ENCODE measurements around the gene MREG.

The MREG gene

DNA sequence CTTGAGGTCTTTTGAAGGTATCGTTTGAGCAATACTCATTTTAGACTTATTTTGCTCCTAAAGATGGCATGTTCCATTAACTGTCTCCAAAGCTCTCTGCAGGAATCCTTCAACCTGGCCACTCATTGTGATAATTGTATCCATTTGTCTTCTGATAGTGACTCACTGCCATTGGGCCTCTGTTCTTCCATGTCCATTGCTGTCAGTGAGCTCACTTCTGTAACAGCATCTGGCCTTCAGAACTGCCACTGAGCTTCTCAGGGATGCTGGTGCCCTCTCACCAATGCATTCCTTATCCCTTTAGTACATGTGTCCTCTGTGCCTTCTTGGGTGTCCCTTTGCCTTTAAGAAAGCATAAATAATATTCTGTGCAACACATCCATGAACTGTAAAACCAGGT lies 71.6 kb downstream of the MREG start:
- Mint-ChIP-seq H3K9me3 (no peaks in the 10 kb centered on the region), H3K27ac (no peak overlapping the region), H3K27me3 (ENCODE audit: low read depth, poor library complexity) (no peaks in the 10 kb centered on the region), H3K4me1 (no peaks in the 10 kb centered on the region), H3K36me3 (ENCODE audit: low read depth) (peaks cover 37% of the 10 kb centered on the region), H3K4me3 (no peak overlapping the region)
- DNase-seq: no peak
- TF ChIP-seq, protein P1, sequence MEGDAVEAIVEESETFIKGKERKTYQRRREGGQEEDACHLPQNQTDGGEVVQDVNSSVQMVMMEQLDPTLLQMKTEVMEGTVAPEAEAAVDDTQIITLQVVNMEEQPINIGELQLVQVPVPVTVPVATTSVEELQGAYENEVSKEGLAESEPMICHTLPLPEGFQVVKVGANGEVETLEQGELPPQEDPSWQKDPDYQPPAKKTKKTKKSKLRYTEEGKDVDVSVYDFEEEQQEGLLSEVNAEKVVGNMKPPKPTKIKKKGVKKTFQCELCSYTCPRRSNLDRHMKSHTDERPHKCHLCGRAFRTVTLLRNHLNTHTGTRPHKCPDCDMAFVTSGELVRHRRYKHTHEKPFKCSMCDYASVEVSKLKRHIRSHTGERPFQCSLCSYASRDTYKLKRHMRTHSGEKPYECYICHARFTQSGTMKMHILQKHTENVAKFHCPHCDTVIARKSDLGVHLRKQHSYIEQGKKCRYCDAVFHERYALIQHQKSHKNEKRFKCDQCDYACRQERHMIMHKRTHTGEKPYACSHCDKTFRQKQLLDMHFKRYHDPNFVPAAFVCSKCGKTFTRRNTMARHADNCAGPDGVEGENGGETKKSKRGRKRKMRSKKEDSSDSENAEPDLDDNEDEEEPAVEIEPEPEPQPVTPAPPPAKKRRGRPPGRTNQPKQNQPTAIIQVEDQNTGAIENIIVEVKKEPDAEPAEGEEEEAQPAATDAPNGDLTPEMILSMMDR (IDR thresholded peaks at IDR 0.05): no peak

DNA sequence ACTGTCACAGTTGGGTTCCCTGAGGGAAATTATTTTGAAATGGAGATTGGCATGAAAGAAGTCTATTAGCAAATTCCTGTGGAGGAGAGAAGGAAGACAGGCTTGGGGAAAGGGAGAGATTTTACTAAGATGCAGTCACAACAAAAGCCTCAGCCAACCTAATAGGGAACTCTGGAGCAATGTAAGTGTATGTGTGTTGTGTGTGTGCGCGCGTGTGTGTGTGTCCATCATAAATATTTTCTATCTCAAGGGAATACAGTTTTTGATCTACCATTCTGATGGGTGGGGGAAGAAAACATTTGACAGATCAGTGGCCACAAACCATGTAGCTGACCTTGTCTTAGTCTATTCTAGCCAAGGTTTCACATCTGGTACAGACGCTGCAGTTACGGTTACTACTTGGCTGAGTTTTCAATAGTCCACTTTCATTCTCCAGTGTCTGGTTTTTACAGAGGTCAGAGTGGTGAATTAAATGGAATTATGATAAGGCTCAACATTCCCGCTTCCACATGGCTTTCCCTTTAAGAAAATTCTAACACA lies 72.6 kb downstream of the MREG start:
- Mint-ChIP-seq H3K36me3 (ENCODE audit: low read depth) (peaks cover 28% of the 10 kb centered on the region), H3K27ac (no peak overlapping the region), H3K4me3 (no peak overlapping the region), H3K4me1 (no peaks in the 10 kb centered on the region), H3K27me3 (ENCODE audit: low read depth, poor library complexity) (no peaks in the 10 kb centered on the region), H3K9me3 (no peaks in the 10 kb centered on the region)
- TF ChIP-seq, protein P1 (IDR thresholded peaks at IDR 0.05): no peak
- DNase-seq: no peak

DNA sequence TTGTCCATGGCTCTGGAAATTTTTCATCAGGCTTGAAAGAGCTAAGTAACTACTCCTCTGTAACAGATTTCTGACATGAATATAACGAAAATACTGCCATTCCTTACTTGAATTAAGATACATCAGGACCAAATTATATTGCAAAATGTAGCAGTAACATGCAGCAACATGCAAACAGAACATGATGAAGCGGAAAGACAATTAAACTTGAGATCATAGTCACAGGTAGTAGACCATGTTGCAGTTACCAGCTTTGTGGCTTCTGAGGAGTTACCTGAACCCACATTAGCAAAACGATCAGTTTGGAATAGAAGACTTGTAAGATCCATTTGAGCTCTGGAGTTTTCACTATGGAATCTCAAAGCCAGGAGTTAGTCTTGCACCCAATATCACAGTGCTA lies 76.2 kb downstream of the MREG start:
- H3K9me3 Mint-ChIP-seq: no peaks in the 10 kb centered on the region
- peaks cover 7% of the 10 kb centered on the region for H3K36me3 Mint-ChIP-seq (ENCODE audit: low read depth)
- H3K27ac Mint-ChIP-seq: no peak overlapping the region
- H3K4me3 Mint-ChIP-seq: no peak overlapping the region
- TF ChIP-seq, protein P1 (IDR thresholded peaks at IDR 0.05): no peak
- no peaks in the 10 kb centered on the region for H3K4me1 Mint-ChIP-seq
- peaks cover 4% of the 10 kb centered on the region for H3K27me3 Mint-ChIP-seq (ENCODE audit: low read depth, poor library complexity)
- DNase-seq: no peak

DNA sequence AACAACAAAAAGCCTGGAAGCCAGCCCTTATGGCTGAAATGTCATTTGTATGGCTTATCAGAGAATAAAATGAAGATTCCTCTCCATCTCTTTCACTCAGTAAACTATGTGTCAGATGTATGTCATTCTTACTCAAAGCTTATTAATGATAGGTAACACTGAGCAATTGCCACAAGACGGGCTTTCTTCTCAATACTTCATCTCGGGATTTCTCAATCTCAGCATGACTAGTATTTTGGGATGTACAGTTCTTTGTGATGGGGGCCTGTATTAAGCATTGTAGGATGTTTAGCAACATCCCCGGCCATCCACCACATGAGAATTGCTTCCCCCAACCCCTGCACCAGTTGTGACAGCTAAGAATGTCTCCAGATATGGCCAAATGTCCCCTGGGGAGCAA lies 80.2 kb downstream of the MREG start:
- Mint-ChIP-seq H3K4me3 (no peak overlapping the region), H3K27ac (no peak overlapping the region), H3K4me1 (peaks cover 28% of the 10 kb centered on the region), H3K9me3 (peaks cover 9% of the 10 kb centered on the region), H3K36me3 (ENCODE audit: low read depth) (peaks cover 12% of the 10 kb centered on the region), H3K27me3 (ENCODE audit: low read depth, poor library complexity) (peaks cover 4% of the 10 kb centered on the region)
- TF ChIP-seq, protein P1 (IDR thresholded peaks at IDR 0.05): no peak
- no peak for DNase-seq

DNA sequence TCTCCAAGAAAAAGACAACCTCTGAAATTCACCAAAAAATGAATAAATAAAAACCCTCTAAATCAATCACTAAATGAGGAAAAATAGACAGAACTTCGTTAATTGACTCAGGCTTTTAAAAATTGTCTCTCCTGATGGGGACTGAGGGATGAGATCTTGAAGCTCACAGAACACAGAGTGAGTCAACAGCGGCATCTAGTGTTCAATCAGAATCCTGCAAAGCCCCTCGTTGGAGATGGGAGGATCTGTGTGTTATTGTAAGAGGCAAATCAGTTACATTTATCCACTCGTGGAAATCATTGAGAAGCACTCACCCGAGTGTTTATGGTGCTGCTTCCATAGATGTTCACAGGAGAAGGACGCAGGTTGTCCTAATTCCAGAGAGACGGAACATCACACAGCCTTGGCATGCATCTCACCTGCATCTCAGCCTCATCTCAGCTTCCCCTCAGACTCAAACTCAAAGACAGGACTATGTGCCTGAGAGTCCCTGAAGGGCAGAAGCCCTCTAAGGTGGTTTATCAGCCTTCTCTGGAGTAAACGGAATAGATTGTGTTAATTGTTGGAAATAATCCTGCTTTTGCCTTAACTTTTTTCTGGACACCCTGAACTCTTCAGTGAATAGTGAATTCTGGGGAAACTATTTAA lies 82.0 kb downstream of the MREG start:
- Mint-ChIP-seq H3K4me3 (no peak overlapping the region), H3K9me3 (peaks cover 9% of the 10 kb centered on the region), H3K4me1 (peaks cover 34% of the 10 kb centered on the region), H3K27me3 (ENCODE audit: low read depth, poor library complexity) (peaks cover 4% of the 10 kb centered on the region), H3K36me3 (ENCODE audit: low read depth) (peaks cover 12% of the 10 kb centered on the region), H3K27ac (no peak overlapping the region)
- peak; percentile 73 for DNase-seq
- TF ChIP-seq, protein P1 (IDR thresholded peaks at IDR 0.05): peak; percentile 95

Data from nephron progenitor cell (in vitro differentiated cells).